ENCODE results near the gene SH2D7.

Gene SH2D7

GRCh38 chr15:78109156-78109555 lies 16.8 kb downstream of the SH2D7 start:
- H3K4me3 ChIP-seq (ENCODE audit: low read length), result no peak overlapping the region
- no peak for DNase-seq (ENCODE audit: low read depth)
- TF ChIP-seq CTCF (conservative IDR thresholded peaks at IDR 0.05; ENCODE audit: low read depth, low read length), result no peak

GRCh38 chr15:78110096-78110495 lies 17.7 kb downstream of the SH2D7 start:
- no peak for DNase-seq (ENCODE audit: low read depth)
- H3K4me3 ChIP-seq (ENCODE audit: low read length), result no peak overlapping the region
- TF ChIP-seq CTCF (conservative IDR thresholded peaks at IDR 0.05; ENCODE audit: low read depth, low read length), result no peak

- TF ChIP-seq CTCF (conservative IDR thresholded peaks at IDR 0.05; ENCODE audit: low read depth, low read length), result no peak
- DNase-seq (ENCODE audit: low read depth), result no peak
- H3K4me3 ChIP-seq (ENCODE audit: low read length), result no peak overlapping the region
Observed at GRCh38 chr15:78110916-78111475, 18.6 kb downstream of the SH2D7 start.

- TF ChIP-seq CTCF (conservative IDR thresholded peaks at IDR 0.05; ENCODE audit: low read depth, low read length), result no peak
- no peak overlapping the region for H3K4me3 ChIP-seq (ENCODE audit: low read length)
- DNase-seq (ENCODE audit: low read depth), result no peak
Observed at GRCh38 chr15:78111788-78112187, 19.4 kb downstream of the SH2D7 start.

GRCh38 chr15:78112551-78112950 lies 20.2 kb downstream of the SH2D7 start:
- H3K4me3 ChIP-seq (ENCODE audit: low read length), result no peak overlapping the region
- TF ChIP-seq CTCF (conservative IDR thresholded peaks at IDR 0.05; ENCODE audit: low read depth, low read length), result no peak
- DNase-seq (ENCODE audit: low read depth), result no peak

- TF ChIP-seq CTCF (conservative IDR thresholded peaks at IDR 0.05; ENCODE audit: low read depth, low read length), result no peak
- H3K4me3 ChIP-seq (ENCODE audit: low read length), result no peak overlapping the region
- DNase-seq (ENCODE audit: low read depth), result no peak
Observed at GRCh38 chr15:78120523-78120922, 28.2 kb downstream of the SH2D7 start.

GRCh38 chr15:78125267-78125666 lies 32.9 kb downstream of the SH2D7 start:
- DNase-seq (ENCODE audit: low read depth), result no peak
- no peak overlapping the region for H3K4me3 ChIP-seq (ENCODE audit: low read length)
- no peak for TF ChIP-seq CTCF (conservative IDR thresholded peaks at IDR 0.05; ENCODE audit: low read depth, low read length)

Data from retinal pigment epithelial cell (primary cell).